Activated CD8-positive, alpha-beta memory T cell treated with anti-CD3 and anti-CD28 coated beads, Interleukin-2, amount 50 U/mL, for 1 hour (primary cell): ENCODE data around the gene TMEM178A.
"Not testable (repeated sequence)": the region's sequence is repeated elsewhere in the genome, so short reads cannot be mapped to it uniquely, and the experiment has no call there.

ENCODE experiments used
- DNase-seq: peaks from one replicate; pipeline ENCODE4 v3.0.0-alpha.2; 2020; ENCODE audit errors: extremely low read depth

Gene TMEM178A

GRCh38 chr2:39665811-39666490, at the start of gene TMEM178A:
Gene TMEM178A (plus strand): TSS chr2:39665917. CDS start chr2:39665975, 58 bp downstream.
- no peak for DNase-seq

DNA sequence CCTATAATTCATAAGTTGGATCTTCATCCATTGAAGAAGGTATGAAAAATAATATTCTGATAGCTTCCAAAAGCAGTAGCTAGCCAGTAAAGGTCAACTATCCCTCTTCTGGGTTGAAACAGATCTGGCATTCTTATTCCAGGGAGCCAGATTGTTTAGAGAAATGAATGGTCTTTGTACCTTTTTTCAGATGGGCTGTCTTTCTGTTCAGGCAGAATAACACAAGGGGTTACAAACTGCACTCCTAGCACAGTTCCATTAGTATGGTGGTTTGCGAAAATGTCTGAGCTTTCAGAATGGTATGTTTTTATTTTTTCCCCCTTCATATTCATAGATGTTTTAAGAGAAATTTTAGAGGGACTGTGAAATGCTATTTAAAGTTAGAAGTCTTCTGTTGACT, 47.5 kb upstream of the TMEM178A start:
- no peak for DNase-seq

DNA sequence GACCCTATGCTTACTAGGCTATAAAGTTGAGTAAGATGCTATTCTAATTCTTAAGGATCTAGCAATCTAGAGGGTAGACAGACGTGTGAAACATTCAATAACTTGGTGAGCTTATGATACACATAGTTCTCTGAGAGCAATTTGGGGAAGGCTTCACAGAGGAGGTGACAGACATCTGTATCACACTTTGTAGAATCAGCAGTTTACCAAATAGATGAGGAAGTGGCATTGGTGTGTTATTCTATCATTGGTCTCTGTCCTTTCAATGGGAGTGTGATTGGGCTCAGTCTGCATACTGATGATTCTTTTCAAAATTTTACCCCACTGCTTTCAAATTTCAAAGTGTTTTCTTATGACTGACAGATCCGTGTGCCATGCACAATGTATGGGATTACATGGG, 47.0 kb upstream of the TMEM178A start:
- no peak for DNase-seq

DNA sequence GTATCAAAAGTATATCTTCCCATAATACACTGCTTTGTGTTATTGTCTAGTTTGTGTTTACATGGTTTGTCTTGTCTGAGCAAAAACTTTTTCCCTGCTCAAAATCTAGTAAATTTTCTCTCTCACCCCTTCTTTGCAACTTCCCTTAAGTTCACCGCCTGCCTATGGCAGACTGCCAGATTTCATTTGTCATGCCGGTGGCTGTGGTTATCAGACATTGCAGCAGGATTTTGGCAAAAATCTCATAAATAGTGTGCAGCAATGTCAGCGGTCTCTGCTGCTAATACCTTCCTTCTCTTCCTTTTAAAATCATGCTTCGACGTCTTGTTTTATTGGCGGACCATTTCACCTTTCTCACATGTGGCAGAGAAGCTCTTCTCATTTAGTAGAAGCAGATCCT, 45.6 kb upstream of the TMEM178A start:
- no peak for DNase-seq

DNA sequence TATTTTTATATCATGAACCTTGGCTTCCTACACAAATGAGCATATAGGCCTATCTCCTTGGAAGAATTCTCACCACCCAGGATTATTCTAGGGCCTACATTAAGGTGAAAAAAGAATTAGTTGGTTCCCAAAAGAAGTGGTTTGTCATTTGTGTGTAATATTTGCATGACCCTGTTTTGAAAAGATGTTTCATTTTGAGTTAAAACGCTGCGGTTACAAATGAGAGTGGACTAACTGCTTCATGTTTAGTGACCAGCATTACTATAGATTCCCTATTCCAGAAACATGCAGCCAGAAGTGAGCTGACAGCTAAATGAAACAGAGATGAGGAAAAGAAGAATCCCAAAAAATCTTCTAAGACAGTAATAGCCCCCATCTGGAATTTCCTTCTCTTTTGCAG, 44.1 kb upstream of the TMEM178A start:
- no peak for DNase-seq

- no peak for DNase-seq
Observed at GRCh38 chr2:39622860-39623259, 42.9 kb upstream of the TMEM178A start.

DNA sequence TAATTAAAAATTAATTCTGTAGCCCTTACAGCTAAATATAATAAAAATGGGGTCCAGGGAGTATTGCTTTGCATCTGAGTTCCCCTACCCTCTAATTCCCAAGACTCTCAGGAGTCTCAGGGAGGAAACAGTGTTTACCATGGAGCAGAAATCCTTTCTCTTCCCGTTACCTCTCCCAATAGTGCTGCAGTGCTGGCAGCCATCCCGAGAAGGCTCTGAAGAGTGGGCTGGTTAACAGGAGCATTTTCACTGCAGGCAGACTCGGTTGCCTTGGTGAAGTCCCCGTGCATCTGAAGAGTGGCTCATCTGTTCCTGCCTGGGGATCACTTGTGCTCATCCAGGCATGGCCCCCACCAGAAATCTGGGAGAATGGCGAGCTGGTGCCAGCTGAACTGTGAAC, 41.8 kb upstream of the TMEM178A start:
- no peak for DNase-seq

DNA sequence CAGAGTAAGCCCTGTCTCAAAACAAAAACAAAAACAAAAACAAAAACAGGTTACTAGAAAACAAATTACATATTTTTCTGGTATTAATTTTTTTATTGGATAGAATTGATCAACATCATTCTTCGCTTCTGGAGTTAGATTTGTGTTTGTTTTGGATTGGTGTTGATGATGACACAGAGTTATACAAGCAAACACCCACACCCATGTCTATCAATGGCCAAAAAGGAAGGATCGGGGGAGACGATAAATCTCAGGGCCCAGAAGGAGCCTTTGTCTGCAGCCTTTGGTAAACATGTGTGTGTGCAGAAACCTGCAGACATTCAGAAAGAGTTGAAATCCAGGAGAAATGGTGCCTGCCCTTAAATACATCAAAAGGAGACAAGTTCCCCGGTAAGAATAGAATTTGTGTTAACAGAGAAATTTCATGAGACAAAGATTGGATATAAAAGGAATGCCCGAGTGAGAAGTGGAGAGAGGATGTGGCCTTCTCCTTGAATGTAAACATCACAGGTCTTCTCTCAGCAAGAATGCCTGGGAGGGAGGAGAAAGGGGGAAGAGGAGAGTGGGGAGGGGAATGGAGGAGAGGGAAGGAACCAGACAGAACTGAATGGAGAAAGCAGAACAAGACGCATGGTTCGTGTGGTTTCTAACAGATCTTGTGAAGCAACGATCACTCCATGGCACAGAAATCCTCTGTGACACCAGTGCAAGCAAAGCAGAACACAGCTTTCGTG, 40.4 kb upstream of the TMEM178A start:
- DNase-seq: no peak

GRCh38 chr2:39625927-39626270, 39.8 kb upstream of the TMEM178A start:
- no peak for DNase-seq

DNA sequence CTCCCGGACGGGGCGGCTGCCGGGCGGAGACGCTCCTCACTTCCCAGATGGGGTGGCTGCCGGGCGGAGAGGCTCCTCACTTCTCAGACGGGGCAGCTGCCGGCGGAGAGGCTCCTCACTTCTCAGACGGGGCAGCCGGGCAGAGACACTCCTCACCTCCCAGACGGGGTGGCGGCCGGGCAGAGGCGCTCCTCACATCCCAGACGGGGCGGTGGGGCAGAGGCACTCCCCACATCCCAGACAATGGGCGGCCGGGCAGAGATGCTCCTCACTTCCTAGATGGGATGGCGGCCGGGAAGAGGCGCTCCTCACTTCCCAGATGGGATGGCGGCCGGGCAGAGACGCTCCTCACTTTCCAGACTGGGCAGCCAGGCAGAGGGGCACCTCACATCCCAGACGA, 37.4 kb upstream of the TMEM178A start:
- not testable (repeated sequence) for DNase-seq

GRCh38 chr2:39629646-39630045, 36.1 kb upstream of the TMEM178A start:
- DNase-seq: no peak

- DNase-seq: no peak
Observed at GRCh38 chr2:39631256-39631655, 34.5 kb upstream of the TMEM178A start.

DNA sequence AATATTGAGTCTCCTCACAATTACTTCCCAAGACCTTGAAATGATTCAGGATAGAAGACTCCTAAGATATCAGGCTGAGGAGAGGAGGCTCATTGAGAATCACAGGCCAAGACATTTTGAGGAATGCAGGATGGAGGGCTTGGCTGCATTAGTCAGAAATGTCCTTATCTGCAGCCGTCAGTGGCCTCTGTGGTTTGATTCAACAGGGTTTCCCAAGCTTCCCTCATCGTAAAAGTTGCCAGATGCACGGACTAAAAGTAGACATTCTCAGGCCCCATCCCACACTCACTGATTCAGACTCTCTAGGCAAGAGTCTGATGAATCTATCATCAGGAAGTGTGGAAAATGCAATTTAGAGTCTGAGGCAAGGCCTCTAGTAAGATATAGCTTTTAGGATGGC, 34.0 kb upstream of the TMEM178A start:
- no peak for DNase-seq

- no peak for DNase-seq
Observed at GRCh38 chr2:39632876-39633275, 32.8 kb upstream of the TMEM178A start.

DNA sequence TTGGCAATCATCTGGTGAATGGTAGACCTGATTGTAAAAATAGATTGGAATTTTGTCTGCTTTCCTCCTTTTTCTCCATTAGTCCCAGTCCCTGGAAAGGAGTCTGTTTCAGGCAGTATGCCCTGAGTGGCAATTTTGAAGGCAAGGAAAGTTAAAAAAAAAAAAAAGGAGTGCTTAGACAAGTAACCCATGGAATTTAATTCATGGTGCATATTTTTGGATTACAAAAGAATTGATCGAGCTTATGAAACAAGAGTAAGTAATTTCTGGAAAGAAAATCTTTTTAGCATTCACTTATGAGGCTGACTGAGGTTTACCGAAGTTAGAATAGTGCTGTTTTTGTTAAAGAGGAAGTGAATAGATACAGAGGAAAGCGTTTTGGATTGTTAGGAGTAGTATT, 29.4 kb upstream of the TMEM178A start:
- no peak for DNase-seq

GRCh38 chr2:39638581-39638980, 27.1 kb upstream of the TMEM178A start:
- DNase-seq: no peak

DNA sequence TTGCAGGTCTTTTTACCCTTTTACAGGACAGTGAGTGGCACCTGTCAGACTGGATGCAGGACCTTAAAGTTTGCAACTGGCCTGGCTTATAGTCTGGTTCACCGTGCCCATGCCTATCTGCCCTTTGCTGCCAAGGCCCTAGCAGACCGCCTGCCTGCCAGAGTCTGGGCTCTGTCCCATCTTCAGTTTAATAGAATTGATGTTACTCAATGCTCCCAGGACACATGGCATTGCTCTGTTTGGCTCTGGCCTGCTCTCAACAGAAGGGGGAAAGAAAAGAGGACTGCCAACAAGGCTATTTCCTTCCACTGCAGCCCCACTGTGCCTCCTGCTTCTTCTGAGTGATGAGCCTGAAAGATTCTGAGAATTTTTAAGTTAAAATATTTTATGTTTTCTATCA, 25.6 kb upstream of the TMEM178A start:
- no peak for DNase-seq

DNA sequence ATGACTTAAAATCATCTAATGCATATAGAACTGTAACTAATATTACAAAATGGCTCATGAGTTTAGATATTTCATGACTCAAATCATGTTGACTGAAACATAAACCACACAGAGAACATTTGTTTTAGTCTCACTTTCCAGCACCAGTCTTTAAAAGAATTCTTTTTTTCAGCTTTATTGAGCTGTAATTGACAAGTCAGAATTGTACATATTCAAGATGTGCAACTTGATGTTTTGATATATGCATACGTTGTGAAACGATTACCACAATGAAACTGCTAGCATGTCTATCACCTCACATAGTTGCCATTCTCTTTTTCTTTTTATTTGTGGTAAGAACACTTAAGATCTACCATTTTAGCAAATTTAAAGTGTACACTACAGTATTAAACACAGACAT, 25.0 kb upstream of the TMEM178A start:
- DNase-seq: no peak

GRCh38 chr2:39641635-39642034, 24.1 kb upstream of the TMEM178A start:
- no peak for DNase-seq

GRCh38 chr2:39642051-39642718, 23.5 kb upstream of the TMEM178A start:
- no peak for DNase-seq

- no peak for DNase-seq
Observed at GRCh38 chr2:39645826-39646225, 19.9 kb upstream of the TMEM178A start.

DNA sequence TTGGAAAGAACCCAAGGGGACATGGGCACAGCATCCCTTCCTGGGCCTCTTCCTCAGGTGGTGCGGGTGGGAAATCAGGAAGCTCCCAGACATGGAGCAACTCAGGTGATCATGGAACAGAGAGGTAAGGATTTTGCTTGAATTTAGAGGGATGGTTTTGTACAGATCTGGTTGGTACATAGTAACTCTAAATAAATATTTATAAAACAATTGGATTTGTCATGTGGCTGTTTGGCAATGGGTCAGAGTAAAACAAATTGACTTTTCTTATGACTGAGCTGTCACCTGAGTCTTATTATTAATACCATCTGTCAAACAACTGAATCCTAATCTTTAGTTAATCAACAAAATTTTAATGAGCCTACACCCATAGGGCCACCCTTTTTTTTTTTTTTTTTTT, 19.4 kb upstream of the TMEM178A start:
- DNase-seq: no peak

DNA sequence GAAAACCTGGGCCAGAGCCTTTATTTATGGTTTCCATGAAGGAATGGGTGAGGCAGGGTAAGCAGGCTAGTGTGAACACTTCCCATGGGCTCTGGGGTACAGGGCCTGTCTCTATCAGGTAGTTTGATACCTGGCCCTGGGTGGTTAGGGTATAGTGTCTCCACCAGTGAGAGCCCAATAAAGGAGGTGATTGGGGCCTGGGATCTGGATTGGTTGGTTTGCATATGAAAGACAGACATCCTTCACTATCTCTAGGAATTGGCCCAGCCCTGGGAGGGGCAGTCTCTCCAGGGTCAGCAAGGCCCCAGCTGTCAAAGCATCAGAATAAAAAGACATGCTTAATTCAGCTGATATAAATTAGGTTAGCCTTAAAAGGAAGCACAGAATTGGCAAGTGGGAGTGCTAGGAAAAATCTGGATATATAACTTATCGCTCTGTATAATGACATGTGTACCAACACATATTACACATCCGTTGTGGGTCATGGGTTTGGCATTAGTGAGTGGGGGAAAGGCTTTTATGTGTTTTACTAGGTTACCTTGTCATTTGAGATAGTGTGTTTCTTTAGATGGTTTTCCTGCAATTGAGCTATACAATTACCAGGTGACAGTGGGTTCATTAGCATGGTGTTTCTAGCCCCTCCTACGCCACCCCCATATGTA, 18.5 kb upstream of the TMEM178A start:
- DNase-seq: no peak
